ENCODE results near the gene CTU2. TPM values are rescaled to one million over a fixed set of nuclear protein-coding genes. Genes with fewer than 3 reads are reported as not detected.

CTU2 gene
- total RNA-seq, 1 experiment from 2014 or later: 52.4 TPM

DNA sequence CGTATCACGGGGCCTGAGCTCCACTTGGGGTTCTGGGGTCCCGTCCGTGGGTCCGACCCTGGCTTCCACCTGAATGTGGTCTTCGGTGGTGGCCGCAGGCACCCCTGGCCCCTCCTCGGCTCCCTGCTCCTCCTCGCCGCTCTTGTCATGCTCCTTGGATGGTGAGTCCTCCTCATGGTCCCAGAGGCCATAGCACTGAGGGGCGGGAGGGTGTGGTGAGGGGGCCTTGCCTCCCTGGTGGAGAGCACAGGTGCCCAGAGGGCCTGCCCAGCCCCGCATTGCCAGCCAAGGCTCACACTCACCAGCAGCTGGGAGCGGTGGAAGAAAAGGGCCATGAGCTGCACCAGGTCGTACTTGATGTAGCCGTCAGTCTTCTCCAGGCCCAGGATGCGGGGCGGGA, 14.9 kb downstream of the CTU2 start:
- Mint-ChIP-seq H3K27ac (no peak overlapping the region), H3K4me3 (no peak overlapping the region)
- ATAC-seq: no peak

GRCh38 chr16:88721815-88722755, 15.8 kb downstream of the CTU2 start:
- Mint-ChIP-seq H3K4me1 (no peaks in the 10 kb centered on the region), H3K36me3 (peaks cover 9% of the 10 kb centered on the region), H3K4me3 (no peak overlapping the region), H3K27ac (no peak overlapping the region), H3K27me3 (ENCODE audit: low read depth) (no peaks in the 10 kb centered on the region), H3K9me3 (no peaks in the 10 kb centered on the region)
- POLR2A ChIA-PET: no interaction called here
- ATAC-seq (no peak), DNase-seq (ENCODE audit: low spot score) (no peak)
- TF ChIP-seq TEAD4 (CRISPR knock-in tag; IDR thresholded peaks at IDR 0.05) (no peak), EMX1 (CRISPR knock-in tag; IDR thresholded peaks at IDR 0.05) (no peak), TEAD1 (CRISPR knock-in tag; IDR thresholded peaks at IDR 0.05) (no peak), NFYB (CRISPR knock-in tag; conservative IDR thresholded peaks at IDR 0.05; ENCODE audit: low read depth) (no peak), NR3C1 (CRISPR knock-in tag; conservative IDR thresholded peaks at IDR 0.05; ENCODE audit: low read depth) (no peak)
- CTCF ChIA-PET: interaction anchor here (0.6 to 5.1 kb wide), 6 partner anchors 15 to 163 kb away, joined by 3 to 41 read pairs (median 4); partner anchors contain the start of gene MVD

More for the DNA sequence above, 14.9 kb downstream of the CTU2 start:
- no peak for TF ChIP-seq NFYB (CRISPR knock-in tag; conservative IDR thresholded peaks at IDR 0.05; ENCODE audit: low read depth)
- no peak for TF ChIP-seq FOXK1 (CRISPR knock-in tag; IDR thresholded peaks at IDR 0.05)
- no peak for TF ChIP-seq ATF1 (CRISPR knock-in tag; IDR thresholded peaks at IDR 0.05)
- no peak for TF ChIP-seq NR3C1 (CRISPR knock-in tag; conservative IDR thresholded peaks at IDR 0.05; ENCODE audit: low read depth)
- TF ChIP-seq, protein P1, sequence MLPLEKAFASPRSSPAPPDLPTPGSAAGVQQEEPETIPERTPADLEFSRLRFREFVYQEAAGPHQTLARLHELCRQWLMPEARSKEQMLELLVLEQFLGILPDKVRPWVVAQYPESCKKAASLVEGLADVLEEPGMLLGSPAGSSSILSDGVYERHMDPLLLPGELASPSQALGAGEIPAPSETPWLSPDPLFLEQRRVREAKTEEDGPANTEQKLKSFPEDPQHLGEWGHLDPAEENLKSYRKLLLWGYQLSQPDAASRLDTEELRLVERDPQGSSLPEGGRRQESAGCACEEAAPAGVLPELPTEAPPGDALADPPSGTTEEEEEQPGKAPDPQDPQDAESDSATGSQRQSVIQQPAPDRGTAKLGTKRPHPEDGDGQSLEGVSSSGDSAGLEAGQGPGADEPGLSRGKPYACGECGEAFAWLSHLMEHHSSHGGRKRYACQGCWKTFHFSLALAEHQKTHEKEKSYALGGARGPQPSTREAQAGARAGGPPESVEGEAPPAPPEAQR (CRISPR knock-in tag; IDR thresholded peaks at IDR 0.05): no peak
- ChIA-PET CTCF (interaction anchor here (5.1 kb wide), 1 partner anchor 16 kb away, joined by 41 read pairs; no protein-coding TSS in a partner anchor), POLR2A (no interaction called here)
- Mint-ChIP-seq H3K4me1 (no peaks in the 10 kb centered on the region), H3K9me3 (no peaks in the 10 kb centered on the region), H3K27me3 (ENCODE audit: low read depth) (no peaks in the 10 kb centered on the region), H3K36me3 (peaks cover 12% of the 10 kb centered on the region)
- DNase-seq (ENCODE audit: low spot score): no peak

DNA sequence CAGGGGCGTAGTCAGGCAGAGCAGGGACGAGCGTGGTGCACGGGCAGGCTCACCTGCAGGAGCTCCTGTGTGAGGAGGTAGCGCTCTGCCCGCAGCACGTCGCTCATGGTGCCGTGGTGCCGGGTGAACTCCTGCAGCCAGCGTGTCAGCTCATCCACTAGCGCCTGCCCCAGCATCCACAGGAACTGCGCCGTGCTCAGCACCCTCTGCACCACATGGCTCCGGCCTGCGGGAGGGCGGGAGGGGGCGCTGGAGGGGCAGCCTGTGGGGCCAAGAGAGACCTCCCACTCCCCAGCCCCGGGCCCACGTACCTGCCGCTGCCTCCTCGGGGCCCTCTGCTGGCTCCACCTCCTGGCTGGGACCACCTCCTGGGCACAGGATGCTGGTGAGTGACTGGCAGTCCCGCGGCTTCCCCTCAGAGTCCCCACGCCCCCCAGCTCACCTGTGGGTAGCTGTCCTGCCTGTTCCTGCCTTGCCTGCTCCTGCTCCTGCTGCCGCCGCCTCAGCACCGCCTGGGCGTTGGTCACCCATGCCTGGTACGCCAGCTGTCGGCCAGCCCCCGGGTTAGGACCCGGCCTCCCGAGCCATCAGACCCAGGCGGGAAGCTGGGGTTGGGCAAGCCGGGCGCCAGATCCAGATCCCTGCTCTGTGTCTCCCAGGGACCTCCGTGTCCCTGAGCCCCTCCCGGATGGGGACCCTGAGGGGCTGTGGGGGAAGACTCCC, 16.6 kb downstream of the CTU2 start:
- Mint-ChIP-seq H3K9me3 (no peaks in the 10 kb centered on the region), H3K36me3 (peaks cover 6% of the 10 kb centered on the region; the same call in 1 of the 2 replicates), H3K27me3 (ENCODE audit: low read depth) (no peaks in the 10 kb centered on the region), H3K27ac (no peak overlapping the region), H3K4me1 (no peaks in the 10 kb centered on the region), H3K4me3 (no peak overlapping the region)
- peak; percentile 33; the same call in 1 of the 2 replicates for ATAC-seq
- no peak for TF ChIP-seq ZNF263 (CRISPR knock-in tag; IDR thresholded peaks at IDR 0.05; ENCODE audit: low read depth)
- TF ChIP-seq JUN (CRISPR knock-in tag; IDR thresholded peaks at IDR 0.05): no peak
- TF ChIP-seq ZNF121 (CRISPR knock-in tag; IDR thresholded peaks at IDR 0.05): no peak
- DNase-seq (ENCODE audit: low spot score): peak; percentile 38
- ChIA-PET POLR2A (interaction anchor here (0.5 kb wide), 1 partner anchor 26 kb away, joined by 3 read pairs; no protein-coding TSS in a partner anchor), CTCF (interaction anchor here (0.6 to 5.1 kb wide), 7 partner anchors 14 to 163 kb away, joined by 3 to 41 read pairs (median 3); partner anchors contain the start of gene MVD)

DNA sequence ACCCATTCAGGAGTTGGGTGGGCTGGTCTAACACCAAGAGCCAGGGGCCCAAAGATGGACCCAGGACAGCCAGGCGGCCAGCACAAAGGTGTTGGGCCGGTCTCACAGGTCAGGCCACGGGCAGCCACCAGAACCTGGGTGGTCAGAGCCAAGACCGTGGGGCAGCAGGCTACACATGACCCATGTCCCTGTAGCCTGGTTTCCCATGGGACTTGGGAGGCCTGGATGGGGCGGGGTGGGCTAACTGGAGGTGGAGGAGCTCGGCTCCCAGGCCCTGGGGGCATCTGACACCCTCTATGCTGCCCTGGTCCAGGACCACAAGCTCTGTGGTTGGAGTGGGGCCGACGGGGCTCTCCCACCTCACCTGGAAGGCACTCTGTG, 17.2 kb downstream of the CTU2 start:
- no peak for DNase-seq (ENCODE audit: low spot score)
- ChIA-PET CTCF (interaction anchor here (0.7 to 5.1 kb wide), 5 partner anchors 14 to 135 kb away, joined by 3 to 41 read pairs (median 6); no protein-coding TSS in a partner anchor), POLR2A (interaction anchor here (0.5 kb wide), 1 partner anchor 25 kb away, joined by 3 read pairs; no protein-coding TSS in a partner anchor)
- H3K27me3 Mint-ChIP-seq (ENCODE audit: low read depth): no peaks in the 10 kb centered on the region
- H3K4me3 Mint-ChIP-seq: no peak overlapping the region
- H3K9me3 Mint-ChIP-seq: no peaks in the 10 kb centered on the region
- H3K27ac Mint-ChIP-seq: no peak overlapping the region
- TF ChIP-seq SMAD4 (CRISPR knock-in tag; IDR thresholded peaks at IDR 0.05): no peak
- TF ChIP-seq HMGA2 (CRISPR knock-in tag; IDR thresholded peaks at IDR 0.05): no peak
- TF ChIP-seq ZNF232 (CRISPR knock-in tag; IDR thresholded peaks at IDR 0.05): no peak
- no peak for ATAC-seq
- H3K36me3 Mint-ChIP-seq: peaks cover 6% of the 10 kb centered on the region; the same call in 1 of the 2 replicates
- no peaks in the 10 kb centered on the region for H3K4me1 Mint-ChIP-seq
